ENCODE measurements around the gene ITPR1.

ITPR1 gene

DNA sequence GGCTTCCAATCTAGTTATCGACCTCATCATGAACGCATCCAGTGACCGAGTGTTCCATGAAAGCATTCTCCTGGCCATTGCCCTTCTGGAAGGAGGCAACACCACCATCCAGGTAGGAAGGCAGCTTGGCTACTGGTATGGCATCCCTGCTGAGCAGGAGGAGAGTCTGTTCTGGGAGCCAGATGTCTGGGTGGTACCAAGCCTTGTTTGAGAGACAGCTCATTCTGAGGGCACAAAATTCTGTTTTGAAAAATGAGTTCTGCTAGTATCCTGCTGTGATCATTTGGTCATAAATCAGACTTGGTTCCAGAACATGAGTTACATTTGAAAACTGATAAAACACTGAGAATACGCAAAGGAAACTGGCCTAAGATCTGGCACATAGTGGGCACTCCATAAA lies 242.1 kb downstream of the ITPR1 start:
- ChIA-PET CTCF (interaction anchor here (0.9 to 1.4 kb wide), 4 partner anchors 8 to 241 kb away, joined by 3 to 5 read pairs (median 4); no protein-coding TSS in a partner anchor), POLR2A (no interaction called here)
- TF ChIP-seq, protein P1, sequence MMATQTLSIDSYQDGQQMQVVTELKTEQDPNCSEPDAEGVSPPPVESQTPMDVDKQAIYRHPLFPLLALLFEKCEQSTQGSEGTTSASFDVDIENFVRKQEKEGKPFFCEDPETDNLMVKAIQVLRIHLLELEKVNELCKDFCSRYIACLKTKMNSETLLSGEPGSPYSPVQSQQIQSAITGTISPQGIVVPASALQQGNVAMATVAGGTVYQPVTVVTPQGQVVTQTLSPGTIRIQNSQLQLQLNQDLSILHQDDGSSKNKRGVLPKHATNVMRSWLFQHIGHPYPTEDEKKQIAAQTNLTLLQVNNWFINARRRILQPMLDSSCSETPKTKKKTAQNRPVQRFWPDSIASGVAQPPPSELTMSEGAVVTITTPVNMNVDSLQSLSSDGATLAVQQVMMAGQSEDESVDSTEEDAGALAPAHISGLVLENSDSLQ (IDR thresholded peaks at IDR 0.05) = peak; percentile 54
- TF ChIP-seq ARNT (IDR thresholded peaks at IDR 0.05) = no peak
- no peak for DNase-seq (ENCODE audit: extremely low spot score)

GRCh38 chr3:4736284-4736861 lies 243.2 kb downstream of the ITPR1 start:
- CTCF ChIA-PET = no interaction called here
- DNase-seq (ENCODE audit: extremely low spot score) = no peak
- TF ChIP-seq NFRKB (IDR thresholded peaks at IDR 0.05) (no peak), HDGF (IDR thresholded peaks at IDR 0.05; ENCODE audit: borderline replicate concordance) (no peak), LEF1 (IDR thresholded peaks at IDR 0.05; ENCODE audit: borderline replicate concordance) (no peak), ELF4 (IDR thresholded peaks at IDR 0.05) (no peak), ZNF384 (IDR thresholded peaks at IDR 0.05) (no peak), FOXK2 (IDR thresholded peaks at IDR 0.05) (no peak), ARNT (IDR thresholded peaks at IDR 0.05) (no peak), SP1 (IDR thresholded peaks at IDR 0.05) (no peak), FOXM1 (IDR thresholded peaks at IDR 0.05; ENCODE audit: borderline replicate concordance) (no peak), CTBP1 (IDR thresholded peaks at IDR 0.05; ENCODE audit: borderline replicate concordance) (no peak), TARDBP (IDR thresholded peaks at IDR 0.05) (no peak), L3MBTL2 (conservative IDR thresholded peaks at IDR 0.05) (no peak), BHLHE40 (IDR thresholded peaks at IDR 0.05; ENCODE audit: borderline replicate concordance) (no peak), SUZ12 (IDR thresholded peaks at IDR 0.05) (no peak), FOXA1 (IDR thresholded peaks at IDR 0.05) (no peak)
- TF ChIP-seq, protein P1 (IDR thresholded peaks at IDR 0.05) = no peak
- POLR2A ChIA-PET = no interaction called here

DNA sequence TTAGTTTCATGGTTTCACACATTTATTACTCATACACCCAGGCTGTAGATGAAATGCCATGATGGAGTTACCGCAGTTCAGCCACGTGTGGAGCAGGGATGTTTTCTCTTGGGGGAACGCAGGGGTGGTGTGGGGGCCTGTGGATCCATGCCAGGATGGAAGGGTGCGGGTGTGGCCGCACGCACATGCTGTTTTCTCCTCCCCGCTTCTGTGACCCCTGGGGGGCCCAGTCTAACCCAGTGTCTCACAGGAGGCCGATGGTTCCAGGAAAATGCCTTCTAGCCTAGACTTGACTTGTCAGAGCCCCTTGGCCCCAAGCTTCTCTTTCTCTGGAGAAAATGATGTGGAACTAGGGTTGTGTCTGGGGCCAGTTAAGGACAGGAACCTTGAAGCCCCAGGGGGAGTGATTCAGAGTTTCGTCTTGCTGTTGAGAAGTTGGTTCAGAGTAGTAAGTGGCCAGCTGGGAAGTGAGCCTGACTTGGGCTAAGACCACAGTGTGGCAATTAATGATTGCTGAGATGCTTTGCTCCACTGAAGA lies 245.7 kb downstream of the ITPR1 start:
- no peak for DNase-seq (ENCODE audit: extremely low spot score)
- no peak for TF ChIP-seq SUZ12 (IDR thresholded peaks at IDR 0.05)
- TF ChIP-seq FOXA1 (IDR thresholded peaks at IDR 0.05) = no peak
- TF ChIP-seq TARDBP (IDR thresholded peaks at IDR 0.05) = no peak
- TF ChIP-seq BHLHE40 (IDR thresholded peaks at IDR 0.05; ENCODE audit: borderline replicate concordance) = no peak
- TF ChIP-seq CTBP1 (IDR thresholded peaks at IDR 0.05; ENCODE audit: borderline replicate concordance) = no peak
- no peak for TF ChIP-seq ZNF384 (IDR thresholded peaks at IDR 0.05)
- TF ChIP-seq LEF1 (IDR thresholded peaks at IDR 0.05; ENCODE audit: borderline replicate concordance) = no peak
- no peak for TF ChIP-seq ARNT (IDR thresholded peaks at IDR 0.05)
- TF ChIP-seq FOXK2 (IDR thresholded peaks at IDR 0.05) = no peak
- no peak for TF ChIP-seq L3MBTL2 (conservative IDR thresholded peaks at IDR 0.05)
- TF ChIP-seq, protein P1 (IDR thresholded peaks at IDR 0.05) = no peak
- TF ChIP-seq ELF4 (IDR thresholded peaks at IDR 0.05) = no peak
- no peak for TF ChIP-seq SP1 (IDR thresholded peaks at IDR 0.05)
- no peak for TF ChIP-seq NFRKB (IDR thresholded peaks at IDR 0.05)
- TF ChIP-seq HDGF (IDR thresholded peaks at IDR 0.05; ENCODE audit: borderline replicate concordance) = no peak
- TF ChIP-seq FOXM1 (IDR thresholded peaks at IDR 0.05; ENCODE audit: borderline replicate concordance) = no peak
- POLR2A ChIA-PET = no interaction called here
- CTCF ChIA-PET = no interaction called here

- ChIA-PET CTCF (interaction anchor here (0.6 kb wide), 1 partner anchor 9 kb away, joined by 3 read pairs; no protein-coding TSS in a partner anchor), POLR2A (interaction anchor here (0.9 kb wide), 1 partner anchor 284 kb away, joined by 3 read pairs; no protein-coding TSS in a partner anchor)
- TF ChIP-seq LEF1 (IDR thresholded peaks at IDR 0.05; ENCODE audit: borderline replicate concordance) = no peak
- no peak for TF ChIP-seq ARNT (IDR thresholded peaks at IDR 0.05)
- no peak for TF ChIP-seq NFRKB (IDR thresholded peaks at IDR 0.05)
- DNase-seq (ENCODE audit: extremely low spot score) = no peak
These were observed 246.4 kb downstream of the ITPR1 start for GRCh38 chr3:4739289-4740236.

GRCh38 chr3:4740397-4741105 lies 247.4 kb downstream of the ITPR1 start:
- ChIA-PET POLR2A (no interaction called here), CTCF (interaction anchor here (0.6 kb wide), 1 partner anchor 1611 kb away, joined by 3 read pairs; no protein-coding TSS in a partner anchor)
- DNase-seq (ENCODE audit: extremely low spot score) = no peak
- TF ChIP-seq FOXA1 (IDR thresholded peaks at IDR 0.05) (no peak), BHLHE40 (IDR thresholded peaks at IDR 0.05; ENCODE audit: borderline replicate concordance) (no peak), ARNT (IDR thresholded peaks at IDR 0.05) (no peak), FOXM1 (IDR thresholded peaks at IDR 0.05; ENCODE audit: borderline replicate concordance) (no peak), ELF4 (IDR thresholded peaks at IDR 0.05) (no peak)
- TF ChIP-seq, protein P1 (IDR thresholded peaks at IDR 0.05) = no peak

All from HEK293T (cell line).